ENCODE data around the gene ARMCX5. TPM values are rescaled to one million over a fixed set of nuclear protein-coding genes. Genes with fewer than 3 reads are reported as not detected.

Gene ARMCX5
- polyA plus RNA-seq, 2 of the 4 experiments (the other 2 are of a cell fraction), result 8.9 to 24.6 TPM

GRCh38 chrX:102624105-102624504 lies 24.8 kb downstream of the ARMCX5 start:
- WGBS (ENCODE audit: missing lambda C conversion rate), result 96% methylated on average over 6 of the region's 6 CpGs
- POLR2A ChIA-PET, result no interaction called here
- CTCF ChIA-PET, result no interaction called here
- FAIRE-seq (no peak), ATAC-seq (no peak), DNase-seq (ENCODE audit: low read depth in 1 of 2, low spot score in 1 of 2) (no peak)
- Histone ChIP-seq H3K27ac (no peak overlapping the region), H3K9me3 (peaks cover 19% of the 10 kb centered on the region; the same call in 2 of the 3 replicates), H3K4me2 (no peak overlapping the region), H3K4me3 (no peak overlapping the region), H3K4me1 (no peaks in the 10 kb centered on the region)
- TF ChIP-seq CHD4 (IDR thresholded peaks at IDR 0.05; ENCODE audit: borderline replicate concordance) (no peak), POLR2AphosphoS2 (conservative IDR thresholded peaks at IDR 0.05; ENCODE audit: low read length) (no peak), USF2 (IDR thresholded peaks at IDR 0.05) (no peak), MAX (IDR thresholded peaks at IDR 0.05) (no peak), SMC3 (IDR thresholded peaks at IDR 0.05) (no peak), RNF2 (IDR thresholded peaks at IDR 0.05; ENCODE audit: borderline replicate concordance, low read depth) (no peak), ELK1 (IDR thresholded peaks at IDR 0.05; ENCODE audit: low read depth, low read length) (no peak), TP53 (CRISPR knock-in tag; IDR thresholded peaks at IDR 0.05) (no peak), ZSCAN20 (CRISPR knock-in tag; IDR thresholded peaks at IDR 0.05) (no peak), CEBPB (IDR thresholded peaks at IDR 0.05) (no peak), EHF (CRISPR knock-in tag; IDR thresholded peaks at IDR 0.05) (no peak), KDM1A (IDR thresholded peaks at IDR 0.05; ENCODE audit: low read depth) (no peak), ATOH8 (CRISPR knock-in tag; IDR thresholded peaks at IDR 0.05; ENCODE audit: low read depth) (no peak), BHLHE40 (IDR thresholded peaks at IDR 0.05; ENCODE audit: low read depth, low read length) (no peak), HOXB5 (CRISPR knock-in tag; IDR thresholded peaks at IDR 0.05) (no peak), REST (IDR thresholded peaks at IDR 0.05) (no peak)

- ATAC-seq (no peak), DNase-seq (ENCODE audit: low read depth in 1 of 2, low spot score in 1 of 2) (no peak), FAIRE-seq (no peak)
- Histone ChIP-seq H3K4me1 (no peaks in the 10 kb centered on the region), H3K9me3 (peaks cover 7% of the 10 kb centered on the region; the same call in 1 of the 3 replicates), H3K27ac (no peak overlapping the region), H3K4me2 (no peak overlapping the region), H3K4me3 (no peak overlapping the region)
- no peak for TF ChIP-seq PHF8 (IDR thresholded peaks at IDR 0.05; ENCODE audit: borderline replicate concordance, low read depth)
- CTCF ChIA-PET, result no interaction called here
- 67% methylated on average over 1 of the region's 1 CpG for WGBS (ENCODE audit: missing lambda C conversion rate)
- POLR2A ChIA-PET, result no interaction called here
Observed at GRCh38 chrX:102627640-102628039, 28.3 kb downstream of the ARMCX5 start.

- no peaks in the 10 kb centered on the region for H3K4me1 ChIP-seq
- 0 out of 3 replicates have a peak, but pooled peaks cover 3% of the 10 kb centered on the region for H3K9me3 ChIP-seq
- no peak overlapping the region for H3K27ac ChIP-seq
- WGBS (ENCODE audit: missing lambda C conversion rate), result 93% methylated on average over 1 of the region's 1 CpG
- ATAC-seq (no peak), FAIRE-seq (no peak), DNase-seq (ENCODE audit: low read depth in 1 of 2, low spot score in 1 of 2) (no peak)
- TF ChIP-seq GATA3 (IDR thresholded peaks at IDR 0.05; ENCODE audit: borderline replicate concordance) (no peak), HOXB13 (CRISPR knock-in tag; IDR thresholded peaks at IDR 0.05; ENCODE audit: low read depth) (no peak), RNF2 (IDR thresholded peaks at IDR 0.05; ENCODE audit: borderline replicate concordance, low read depth) (no peak), POLR2A (IDR thresholded peaks at IDR 0.05; ENCODE audit: low read length) (no peak)
- H3K4me3 ChIP-seq, result no peak overlapping the region
- CTCF ChIA-PET, result no interaction called here
- H3K4me2 ChIP-seq, result no peak overlapping the region
- POLR2A ChIA-PET, result no interaction called here
Observed at GRCh38 chrX:102637561-102637960, 38.2 kb downstream of the ARMCX5 start.
